ENCODE results near the gene SIX1.

The SIX1 gene

GRCh38 chr14:60648934-60649874 is at the start of gene SIX1:
Gene SIX1, minus strand, starts transcription at chr14:60649477. Its CDS starts 288 bp downstream, at chr14:60649189.
- TF ChIP-seq, protein P1, sequence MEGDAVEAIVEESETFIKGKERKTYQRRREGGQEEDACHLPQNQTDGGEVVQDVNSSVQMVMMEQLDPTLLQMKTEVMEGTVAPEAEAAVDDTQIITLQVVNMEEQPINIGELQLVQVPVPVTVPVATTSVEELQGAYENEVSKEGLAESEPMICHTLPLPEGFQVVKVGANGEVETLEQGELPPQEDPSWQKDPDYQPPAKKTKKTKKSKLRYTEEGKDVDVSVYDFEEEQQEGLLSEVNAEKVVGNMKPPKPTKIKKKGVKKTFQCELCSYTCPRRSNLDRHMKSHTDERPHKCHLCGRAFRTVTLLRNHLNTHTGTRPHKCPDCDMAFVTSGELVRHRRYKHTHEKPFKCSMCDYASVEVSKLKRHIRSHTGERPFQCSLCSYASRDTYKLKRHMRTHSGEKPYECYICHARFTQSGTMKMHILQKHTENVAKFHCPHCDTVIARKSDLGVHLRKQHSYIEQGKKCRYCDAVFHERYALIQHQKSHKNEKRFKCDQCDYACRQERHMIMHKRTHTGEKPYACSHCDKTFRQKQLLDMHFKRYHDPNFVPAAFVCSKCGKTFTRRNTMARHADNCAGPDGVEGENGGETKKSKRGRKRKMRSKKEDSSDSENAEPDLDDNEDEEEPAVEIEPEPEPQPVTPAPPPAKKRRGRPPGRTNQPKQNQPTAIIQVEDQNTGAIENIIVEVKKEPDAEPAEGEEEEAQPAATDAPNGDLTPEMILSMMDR (IDR thresholded peaks at IDR 0.05; ENCODE audit: low read depth, low read length, poor library complexity, severe bottlenecking): no peak
- no peak for TF ChIP-seq EZH2phosphoT487 (IDR thresholded peaks at IDR 0.05; ENCODE audit: borderline replicate concordance, low read length)
- no peaks in the 10 kb centered on the region for H4K20me1 ChIP-seq (ENCODE audit: control insufficient read depth, insufficient read depth, low read depth, low read length)
- peaks cover 4% of the 10 kb centered on the region; the same call in 1 of the 2 replicates for H3K4me1 ChIP-seq (ENCODE audit: control insufficient read depth, low read length)

GRCh38 chr14:60695327-60695726 is 46.0 kb upstream of the SIX1 start:
- Histone ChIP-seq H3K79me2 (ENCODE audit: control insufficient read depth, low read length) (no peaks in the 10 kb centered on the region), H3K36me3 (ENCODE audit: control insufficient read depth, low read length) (no peaks in the 10 kb centered on the region), H3K4me1 (ENCODE audit: control insufficient read depth, low read length) (no peaks in the 10 kb centered on the region), H3K4me3 (ENCODE audit: low read length) (no peak overlapping the region), H3K27ac (ENCODE audit: low read depth, low read length) (no peak overlapping the region), H3K27me3 (ENCODE audit: control insufficient read depth, low read length) (no peaks in the 10 kb centered on the region; the same call in 1 of the 2 replicates), H3K9me3 (ENCODE audit: control insufficient read depth, insufficient read depth, low read length) (no peaks in the 10 kb centered on the region; the same call in 1 of the 2 replicates), H3K4me2 (ENCODE audit: low read length) (no peak overlapping the region), H4K20me1 (ENCODE audit: control insufficient read depth, insufficient read depth, low read depth, low read length) (no peaks in the 10 kb centered on the region), H3K9me2 (replicated peaks; ENCODE audit: control insufficient read depth, low read length) (no peaks in the 10 kb centered on the region), H3F3A (ENCODE audit: control insufficient read depth, insufficient read depth) (no peaks in the 10 kb centered on the region)
- TF ChIP-seq, protein P1 (IDR thresholded peaks at IDR 0.05; ENCODE audit: low read depth, low read length, poor library complexity, severe bottlenecking): no peak
- TF ChIP-seq EZH2phosphoT487 (IDR thresholded peaks at IDR 0.05; ENCODE audit: borderline replicate concordance, low read length): no peak

More at GRCh38 chr14:60648934-60649874, at the start of gene SIX1:
- no peak within 1 kb of the TSS for H3K27ac ChIP-seq (ENCODE audit: low read depth, low read length)
- H3K4me3 ChIP-seq (ENCODE audit: low read length): no peak within 1 kb of the TSS
- no peak within 1 kb of the TSS for H3K4me2 ChIP-seq (ENCODE audit: low read length)
- no peaks in the 10 kb centered on the region for H3K9me3 ChIP-seq (ENCODE audit: control insufficient read depth, insufficient read depth, low read length)
- H3K79me2 ChIP-seq (ENCODE audit: control insufficient read depth, low read length): no peaks in the 10 kb centered on the region
- H3K27me3 ChIP-seq (ENCODE audit: control insufficient read depth, low read length): peaks cover 17% of the 10 kb centered on the region
- H3F3A ChIP-seq (ENCODE audit: control insufficient read depth, insufficient read depth): no peaks in the 10 kb centered on the region
- no peaks in the 10 kb centered on the region for H3K9me2 ChIP-seq (replicated peaks; ENCODE audit: control insufficient read depth, low read length)
- no peaks in the 10 kb centered on the region for H3K36me3 ChIP-seq (ENCODE audit: control insufficient read depth, low read length)

DNA sequence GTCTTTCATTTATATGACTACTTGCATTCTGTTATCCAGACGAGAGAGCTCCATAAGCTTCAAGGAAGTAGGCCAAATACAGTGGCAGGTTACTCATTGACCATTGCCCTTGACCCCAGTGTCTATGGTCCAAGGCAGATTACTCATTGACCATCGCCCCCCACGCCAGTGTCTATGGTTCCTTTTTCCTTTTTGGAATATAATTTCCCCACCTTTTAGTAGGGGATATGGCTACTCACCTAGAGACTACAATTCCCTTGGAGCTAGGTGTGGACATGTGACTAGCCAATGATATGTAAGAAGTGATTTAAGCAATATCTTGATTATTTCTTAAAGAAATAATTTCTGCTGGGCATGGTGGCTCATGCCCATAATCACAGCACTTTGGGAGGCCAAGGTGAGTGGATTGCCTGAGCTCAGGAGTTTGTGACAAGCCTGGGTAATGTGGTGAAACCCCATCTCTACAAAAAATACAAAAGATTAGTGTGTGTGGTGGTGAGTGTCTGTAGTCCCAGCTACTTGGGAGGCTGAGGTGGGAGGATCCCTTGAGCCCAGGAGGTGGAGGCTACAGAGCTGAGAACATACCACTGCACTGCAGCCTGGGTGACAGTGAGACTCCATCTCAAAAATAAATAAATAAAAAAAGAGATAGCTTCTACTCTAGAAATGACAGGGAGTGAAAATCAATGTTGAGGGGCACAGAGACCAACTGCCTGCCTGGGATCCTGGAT is 42.3 kb upstream of the SIX1 start:
- Histone ChIP-seq H3K27me3 (ENCODE audit: control insufficient read depth, low read length) (no peaks in the 10 kb centered on the region; the same call in 1 of the 2 replicates), H3K4me3 (ENCODE audit: low read length) (no peak overlapping the region), H3K79me2 (ENCODE audit: control insufficient read depth, low read length) (no peaks in the 10 kb centered on the region), H3F3A (ENCODE audit: control insufficient read depth, insufficient read depth) (no peaks in the 10 kb centered on the region), H3K4me2 (ENCODE audit: low read length) (no peak overlapping the region), H3K9me2 (replicated peaks; ENCODE audit: control insufficient read depth, low read length) (no peaks in the 10 kb centered on the region), H3K36me3 (ENCODE audit: control insufficient read depth, low read length) (no peaks in the 10 kb centered on the region), H3K9me3 (ENCODE audit: control insufficient read depth, insufficient read depth, low read length) (no peaks in the 10 kb centered on the region), H3K27ac (ENCODE audit: low read depth, low read length) (no peak overlapping the region), H3K4me1 (ENCODE audit: control insufficient read depth, low read length) (no peaks in the 10 kb centered on the region), H4K20me1 (ENCODE audit: control insufficient read depth, insufficient read depth, low read depth, low read length) (no peaks in the 10 kb centered on the region)
- TF ChIP-seq, protein P1 (IDR thresholded peaks at IDR 0.05; ENCODE audit: low read depth, low read length, poor library complexity, severe bottlenecking): no peak
- no peak for TF ChIP-seq EZH2phosphoT487 (IDR thresholded peaks at IDR 0.05; ENCODE audit: borderline replicate concordance, low read length)

All from DOHH2 (cell line).